MM.1S (cell line): ENCODE data around the gene PHLDB1.

ENCODE experiments used
- DNase-seq: peaks from one replicate; pipeline ENCODE4 v3.0.0-alpha.2; 2015
- H2AFZ ChIP-seq: fragments of 300-600 bp; sonication (generic); 2 replicates; pipeline ENCODE4 v1.6.0; 2016; ENCODE audit warnings: antibody characterized with exemption, low read length
- H3F3A ChIP-seq: fragments of 300-600 bp; sonication (generic); 2 replicates; pipeline ENCODE4 v1.6.1; 2016; ENCODE audit warnings: mild to moderate bottlenecking, antibody characterized with exemption, low read length, moderate library complexity, mixed read lengths; ENCODE audit not compliant: insufficient read depth
- H3K27ac ChIP-seq: fragments of 300-600 bp; sonication (generic); 2 replicates; pipeline ENCODE4 v1.5.1; 2016; ENCODE audit warnings: mild to moderate bottlenecking, low read length
- H3K27me3 ChIP-seq: fragments of 300-600 bp; sonication (generic); replicated peaks from 2 replicates; pipeline ENCODE4 v1.6.0; 2016; ENCODE audit warnings: low read length; ENCODE audit not compliant: insufficient read depth
- H3K36me3 ChIP-seq: fragments of 300-600 bp; sonication (generic); replicated peaks from 2 replicates; pipeline ENCODE4 v1.6.1; 2016; ENCODE audit warnings: mild to moderate bottlenecking, low read length, mixed read lengths; ENCODE audit not compliant: insufficient read depth
- H3K4me1 ChIP-seq: fragments of 300-600 bp; sonication (generic); 2 replicates; pipeline ENCODE4 v1.6.1; 2016; ENCODE audit warnings: low read length, mixed read lengths
- H3K4me2 ChIP-seq: fragments of 300-600 bp; sonication (generic); 2 replicates; pipeline ENCODE4 v1.6.0; 2016; ENCODE audit warnings: low read depth, low read length
- H3K4me3 ChIP-seq: fragments of 300-600 bp; sonication (generic); 2 replicates; pipeline ENCODE4 v1.5.1; 2016; ENCODE audit warnings: low read length, mixed read lengths
- H3K79me2 ChIP-seq: fragments of 300-600 bp; sonication (generic); 2 replicates; pipeline ENCODE4 v1.6.1; 2016; ENCODE audit warnings: mixed run types, low read length, mixed read lengths
- H3K9ac ChIP-seq: fragments of 300-600 bp; sonication (generic); 2 replicates; pipeline ENCODE4 v1.6.1; 2016; ENCODE audit warnings: low read length, mixed read lengths
- H3K9me2 ChIP-seq: fragments of 300-600 bp; sonication (generic); replicated peaks from 2 replicates; pipeline ENCODE4 v1.6.1; 2016; ENCODE audit warnings: mild to moderate bottlenecking, low read length, mixed read lengths; ENCODE audit not compliant: insufficient read depth
- H3K9me3 ChIP-seq: fragments of 300-600 bp; sonication (generic); replicated peaks from 2 replicates; pipeline ENCODE4 v1.6.1; 2016; ENCODE audit warnings: mild to moderate bottlenecking, low read length, mixed read lengths; ENCODE audit not compliant: insufficient read depth
- H4K20me1 ChIP-seq: fragments of 300-600 bp; sonication (generic); 2 replicates; pipeline ENCODE4 v1.6.1; 2016; ENCODE audit warnings: mild to moderate bottlenecking, low read length, moderate library complexity, mixed read lengths; ENCODE audit not compliant: insufficient read depth
- CTCF ChIP-seq: fragments of 300-600 bp; sonication (generic); IDR thresholded peaks from 2 replicates; pipeline ENCODE4 v1.5.1; 2016; ENCODE audit warnings: antibody characterized with exemption, low read length, mixed read lengths
- EZH2 ChIP-seq: fragments of 300-600 bp; sonication (generic); optimal IDR thresholded peaks from 2 replicates; pipeline ENCODE3; 2017; ENCODE audit warnings: low read depth, mild to moderate bottlenecking, antibody characterized with exemption, low read length, mixed read lengths
- EZH2phosphoT487 ChIP-seq: fragments of 300-600 bp; sonication (generic); IDR thresholded peaks from 2 replicates; pipeline ENCODE4 v1.6.1; 2018; ENCODE audit warnings: antibody characterized with exemption, low read length

PHLDB1 gene

GRCh38 chr11:118618115-118618990 is 10.9 kb downstream of the PHLDB1 start:
- no peaks in the 10 kb centered on the region for H3K9me3 ChIP-seq
- H3K9me2 ChIP-seq: no peaks in the 10 kb centered on the region
- no peaks in the 10 kb centered on the region for H3F3A ChIP-seq
- H3K27ac ChIP-seq: no peak overlapping the region
- no peaks in the 10 kb centered on the region; the same call in 1 of the 2 replicates for H4K20me1 ChIP-seq
- no peak for DNase-seq
- no peak overlapping the region for H3K4me3 ChIP-seq
- no peak overlapping the region for H2AFZ ChIP-seq
- no peak for TF ChIP-seq EZH2
- no peak for TF ChIP-seq CTCF
- TF ChIP-seq EZH2phosphoT487: no peak
- no peak overlapping the region for H3K4me2 ChIP-seq
- H3K79me2 ChIP-seq: no peaks in the 10 kb centered on the region
- peaks cover 15% of the 10 kb centered on the region for H3K27me3 ChIP-seq
- no peaks in the 10 kb centered on the region for H3K36me3 ChIP-seq
- no peaks in the 10 kb centered on the region for H3K4me1 ChIP-seq
- no peak overlapping the region for H3K9ac ChIP-seq

- no peaks in the 10 kb centered on the region for H3K4me1 ChIP-seq
- peaks cover 15% of the 10 kb centered on the region for H3K27me3 ChIP-seq
- no peak overlapping the region for H2AFZ ChIP-seq
- no peak for DNase-seq
- H3K27ac ChIP-seq: no peak overlapping the region
- no peak overlapping the region for H3K4me2 ChIP-seq
- no peak overlapping the region for H3K4me3 ChIP-seq
- TF ChIP-seq CTCF (no peak), EZH2 (no peak), EZH2phosphoT487 (no peak)
- H3K9ac ChIP-seq: no peak overlapping the region
- no peaks in the 10 kb centered on the region for H3K9me3 ChIP-seq
- no peaks in the 10 kb centered on the region for H3K9me2 ChIP-seq
- no peaks in the 10 kb centered on the region for H3K79me2 ChIP-seq
- no peaks in the 10 kb centered on the region for H3K36me3 ChIP-seq
- H3F3A ChIP-seq: no peaks in the 10 kb centered on the region
- no peaks in the 10 kb centered on the region; the same call in 1 of the 2 replicates for H4K20me1 ChIP-seq
Measured at GRCh38 chr11:118618991-118619375, 11.6 kb downstream of the PHLDB1 start.

- no peak overlapping the region for H3K4me2 ChIP-seq
- no peaks in the 10 kb centered on the region for H3K9me2 ChIP-seq
- no peak overlapping the region for H3K4me3 ChIP-seq
- H3K9me3 ChIP-seq: no peaks in the 10 kb centered on the region
- H2AFZ ChIP-seq: no peak overlapping the region
- no peak for DNase-seq
- no peaks in the 10 kb centered on the region for H3K79me2 ChIP-seq
- H3K36me3 ChIP-seq: no peaks in the 10 kb centered on the region
- no peak overlapping the region for H3K27ac ChIP-seq
- H3K27me3 ChIP-seq: peaks cover 15% of the 10 kb centered on the region
- no peaks in the 10 kb centered on the region for H3F3A ChIP-seq
- H4K20me1 ChIP-seq: no peaks in the 10 kb centered on the region; the same call in 1 of the 2 replicates
- TF ChIP-seq EZH2phosphoT487 (no peak), EZH2 (no peak), CTCF (no peak)
- no peaks in the 10 kb centered on the region for H3K4me1 ChIP-seq
- H3K9ac ChIP-seq: no peak overlapping the region
Measured at GRCh38 chr11:118619444-118620197, 12.2 kb downstream of the PHLDB1 start.
